ENCODE results near the gene PLXNA4. TPM values are rescaled to one million over a fixed set of nuclear protein-coding genes. Genes with fewer than 3 reads are reported as not detected.

Gene PLXNA4
- total and polyA plus RNA-seq, 2 experiments from 2014 or later = 7.3 to 33.3 TPM

DNA sequence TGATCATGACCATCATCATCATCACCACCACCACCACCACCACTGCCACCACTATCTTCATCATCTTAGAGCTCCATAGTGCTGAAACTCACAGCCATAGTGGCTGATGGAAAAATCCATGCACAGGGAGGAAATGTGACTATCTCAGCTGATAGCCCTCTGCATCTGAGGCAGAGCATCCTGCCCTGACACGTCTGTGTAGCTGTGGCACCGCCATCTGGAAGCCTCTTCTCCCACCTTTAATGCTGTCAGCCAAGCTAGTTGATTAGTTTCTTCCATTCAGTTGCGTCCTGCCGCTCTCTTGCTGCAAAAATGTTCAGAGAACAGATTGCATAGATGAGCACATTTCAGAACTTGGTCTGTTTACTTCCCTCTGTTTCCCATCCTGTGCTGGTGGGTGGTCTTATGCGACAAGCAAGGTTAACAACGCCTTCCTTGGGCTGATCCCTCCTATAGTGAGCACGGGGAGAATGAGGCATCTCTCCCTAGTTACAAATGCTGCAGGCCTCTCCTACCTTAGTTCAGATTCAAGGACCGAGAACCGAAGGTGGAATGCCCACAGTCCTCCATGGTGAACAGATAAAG, 478.6 kb downstream of the PLXNA4 start:
- Histone ChIP-seq H3K36me3 (no peaks in the 10 kb centered on the region), H3K27ac (no peak overlapping the region), H3K27me3 (no peaks in the 10 kb centered on the region), H3K9me3 (ENCODE audit: low read depth) (no peaks in the 10 kb centered on the region), H3K4me1 (ENCODE audit: low read depth) (no peaks in the 10 kb centered on the region), H3K4me3 (no peak overlapping the region)
- TF ChIP-seq, protein P1, sequence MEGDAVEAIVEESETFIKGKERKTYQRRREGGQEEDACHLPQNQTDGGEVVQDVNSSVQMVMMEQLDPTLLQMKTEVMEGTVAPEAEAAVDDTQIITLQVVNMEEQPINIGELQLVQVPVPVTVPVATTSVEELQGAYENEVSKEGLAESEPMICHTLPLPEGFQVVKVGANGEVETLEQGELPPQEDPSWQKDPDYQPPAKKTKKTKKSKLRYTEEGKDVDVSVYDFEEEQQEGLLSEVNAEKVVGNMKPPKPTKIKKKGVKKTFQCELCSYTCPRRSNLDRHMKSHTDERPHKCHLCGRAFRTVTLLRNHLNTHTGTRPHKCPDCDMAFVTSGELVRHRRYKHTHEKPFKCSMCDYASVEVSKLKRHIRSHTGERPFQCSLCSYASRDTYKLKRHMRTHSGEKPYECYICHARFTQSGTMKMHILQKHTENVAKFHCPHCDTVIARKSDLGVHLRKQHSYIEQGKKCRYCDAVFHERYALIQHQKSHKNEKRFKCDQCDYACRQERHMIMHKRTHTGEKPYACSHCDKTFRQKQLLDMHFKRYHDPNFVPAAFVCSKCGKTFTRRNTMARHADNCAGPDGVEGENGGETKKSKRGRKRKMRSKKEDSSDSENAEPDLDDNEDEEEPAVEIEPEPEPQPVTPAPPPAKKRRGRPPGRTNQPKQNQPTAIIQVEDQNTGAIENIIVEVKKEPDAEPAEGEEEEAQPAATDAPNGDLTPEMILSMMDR (IDR thresholded peaks at IDR 0.05; ENCODE audit: low read depth, low read length) = no peak
- no peak for DNase-seq (ENCODE audit: low read depth in 1 of 2, low spot score in 1 of 2)

DNA sequence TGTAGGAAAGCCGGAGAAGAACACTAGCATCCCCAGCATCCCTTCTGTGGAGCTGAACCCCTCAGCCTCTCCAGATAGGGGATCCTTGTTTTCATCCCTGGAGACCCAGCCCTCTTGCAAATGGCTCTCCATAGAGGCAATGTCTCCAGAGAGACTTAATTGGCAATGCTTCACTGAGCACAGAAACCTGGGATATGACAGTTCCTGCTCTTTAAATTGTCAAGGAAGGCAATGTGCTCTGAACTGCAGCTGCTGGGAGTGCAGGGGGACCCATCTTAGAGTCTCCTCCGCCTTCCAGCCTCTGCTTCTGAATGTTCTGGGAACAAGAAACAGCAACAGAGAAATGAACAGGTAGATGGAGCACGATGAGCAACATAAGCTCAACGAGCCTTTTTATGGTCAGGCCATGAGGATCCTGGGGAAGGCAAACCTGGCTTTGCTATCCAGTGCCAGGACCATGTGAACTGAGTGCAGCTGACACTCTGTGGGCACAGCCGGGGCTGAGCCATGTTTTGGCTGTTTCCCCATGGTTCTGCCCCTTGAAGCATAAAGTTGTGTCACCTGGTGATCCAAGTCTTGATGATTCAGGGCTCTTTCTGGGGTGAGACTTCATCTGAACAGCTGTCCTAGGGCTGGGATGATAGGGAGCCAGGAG, 481.0 kb downstream of the PLXNA4 start:
- Histone ChIP-seq H3K4me3 (no peak overlapping the region), H3K9me3 (ENCODE audit: low read depth) (no peaks in the 10 kb centered on the region), H3K27ac (no peak overlapping the region), H3K27me3 (no peaks in the 10 kb centered on the region), H3K4me1 (ENCODE audit: low read depth) (no peaks in the 10 kb centered on the region), H3K36me3 (no peaks in the 10 kb centered on the region)
- TF ChIP-seq, protein P1 (IDR thresholded peaks at IDR 0.05; ENCODE audit: low read depth, low read length) = no peak
- DNase-seq (ENCODE audit: low read depth in 1 of 2, low spot score in 1 of 2) = no peak

DNA sequence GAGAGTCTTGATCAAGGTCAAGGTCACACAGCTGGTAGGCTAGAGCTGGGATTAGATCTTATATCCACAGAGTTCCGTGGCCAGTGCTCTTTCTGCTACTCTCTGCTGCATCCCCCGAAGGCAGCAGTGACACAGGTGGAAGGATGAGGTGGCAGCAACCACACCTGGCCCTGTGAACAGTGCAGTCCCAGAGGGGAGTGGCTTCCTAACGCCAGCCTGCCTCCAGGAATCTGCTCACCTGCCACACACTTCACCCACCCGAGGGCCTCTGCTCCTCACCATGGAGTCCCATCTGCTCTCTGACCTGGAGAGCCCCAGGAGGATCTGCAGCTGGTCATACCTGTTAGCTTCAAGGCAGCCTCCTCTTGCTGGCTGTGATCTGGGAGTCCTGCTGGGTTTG, 484.2 kb downstream of the PLXNA4 start:
- Histone ChIP-seq H3K36me3 (no peaks in the 10 kb centered on the region), H3K9me3 (ENCODE audit: low read depth) (no peaks in the 10 kb centered on the region), H3K4me1 (ENCODE audit: low read depth) (peaks cover 3% of the 10 kb centered on the region), H3K4me3 (no peak overlapping the region), H3K27me3 (no peaks in the 10 kb centered on the region), H3K27ac (no peak overlapping the region)
- no peak for DNase-seq (ENCODE audit: low read depth in 1 of 2, low spot score in 1 of 2)
- TF ChIP-seq, protein P1 (IDR thresholded peaks at IDR 0.05; ENCODE audit: low read depth, low read length) = no peak

DNA sequence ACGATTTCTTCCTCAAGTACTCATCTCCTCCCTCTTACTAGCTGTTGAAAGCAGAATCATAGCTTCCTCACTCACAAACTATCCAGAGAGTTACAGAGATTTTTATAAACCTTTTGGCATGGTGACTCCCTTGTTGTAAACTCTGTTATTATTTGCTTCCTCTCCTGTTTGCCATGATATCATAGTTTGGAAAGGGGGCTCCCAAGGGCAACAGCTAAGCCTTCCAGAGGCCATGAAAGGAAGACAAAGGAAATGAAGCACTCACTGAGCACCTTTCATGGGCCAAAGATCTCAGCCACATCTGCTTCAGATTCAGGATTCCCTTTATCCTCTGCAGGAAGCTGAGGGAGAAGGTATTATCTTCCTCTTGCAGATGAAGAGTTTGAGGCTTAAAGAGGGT, 484.6 kb downstream of the PLXNA4 start:
- TF ChIP-seq, protein P1 (IDR thresholded peaks at IDR 0.05; ENCODE audit: low read depth, low read length) = no peak

DNA sequence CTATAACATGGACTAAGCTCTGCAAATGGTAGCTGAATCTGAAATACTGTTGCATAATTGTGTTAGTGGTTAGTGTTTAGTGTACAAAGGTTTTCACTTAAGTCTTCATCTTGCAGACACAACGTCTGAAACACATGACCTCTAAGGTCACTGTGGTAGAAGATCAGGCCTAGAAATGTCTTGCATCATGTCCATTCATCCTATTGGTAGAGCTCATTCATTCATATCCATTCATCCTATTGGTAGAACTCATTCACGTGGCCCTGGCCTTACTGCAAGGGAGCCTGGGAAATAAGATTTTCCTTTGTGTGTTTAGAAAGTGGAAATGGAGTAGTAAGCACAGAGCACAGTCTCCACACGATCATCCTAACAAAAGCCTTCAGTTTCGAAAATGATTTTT, 485.8 kb downstream of the PLXNA4 start:
- H3K36me3 ChIP-seq = no peaks in the 10 kb centered on the region
- no peaks in the 10 kb centered on the region for H3K27me3 ChIP-seq
- H3K4me1 ChIP-seq (ENCODE audit: low read depth) = peaks cover 3% of the 10 kb centered on the region
- H3K4me3 ChIP-seq = no peak overlapping the region
- H3K9me3 ChIP-seq (ENCODE audit: low read depth) = no peaks in the 10 kb centered on the region
- TF ChIP-seq, protein P1 (IDR thresholded peaks at IDR 0.05; ENCODE audit: low read depth, low read length) = no peak
- H3K27ac ChIP-seq = no peak overlapping the region
- peak in 1 of 2 donors; percentile 4 for DNase-seq (ENCODE audit: low read depth in 1 of 2, low spot score in 1 of 2)

More for the DNA sequence above, 484.6 kb downstream of the PLXNA4 start:
- no peaks in the 10 kb centered on the region for H3K9me3 ChIP-seq (ENCODE audit: low read depth)
- DNase-seq (ENCODE audit: low read depth in 1 of 2, low spot score in 1 of 2) = no peak
- H3K27ac ChIP-seq = no peak overlapping the region
- H3K36me3 ChIP-seq = no peaks in the 10 kb centered on the region
- H3K27me3 ChIP-seq = no peaks in the 10 kb centered on the region
- H3K4me1 ChIP-seq (ENCODE audit: low read depth) = peaks cover 3% of the 10 kb centered on the region
- H3K4me3 ChIP-seq = no peak overlapping the region
